OCI-LY1 (cell line): Measurements from ENCODE around the gene MSANTD3.

Experiments
- CTCF ChIP-seq: fragments of 200-600 bp; sonication (generic), shearing (Covaris generic); IDR thresholded peaks from 2 replicates; pipeline ENCODE4 v1.5.1; 2017; ENCODE audit warnings: mild to moderate bottlenecking, antibody characterized with exemption, low read length, moderate library complexity, mixed read lengths
- EZH2 ChIP-seq: fragments of 200-600 bp; sonication (generic), shearing (Covaris generic); IDR thresholded peaks from 2 replicates; pipeline ENCODE4 v1.8.0; 2017; ENCODE audit warnings: borderline replicate concordance, mixed run types, mild to moderate bottlenecking, antibody characterized with exemption, low read length, moderate library complexity, mixed read lengths

- no peak for TF ChIP-seq CTCF
- TF ChIP-seq EZH2: no peak
Observed at GRCh38 chr9:100419166-100419565, 7.8 kb upstream of the MSANTD3 start.
